Measurements from ENCODE around the gene STXBP6. TPM values are rescaled to one million over a fixed set of nuclear protein-coding genes. Genes with fewer than 3 reads are reported as not detected.

STXBP6 gene
- total RNA-seq, 4 donors from 2014 or later, result 7.1 to 16.8 (median 8.9) TPM

DNA sequence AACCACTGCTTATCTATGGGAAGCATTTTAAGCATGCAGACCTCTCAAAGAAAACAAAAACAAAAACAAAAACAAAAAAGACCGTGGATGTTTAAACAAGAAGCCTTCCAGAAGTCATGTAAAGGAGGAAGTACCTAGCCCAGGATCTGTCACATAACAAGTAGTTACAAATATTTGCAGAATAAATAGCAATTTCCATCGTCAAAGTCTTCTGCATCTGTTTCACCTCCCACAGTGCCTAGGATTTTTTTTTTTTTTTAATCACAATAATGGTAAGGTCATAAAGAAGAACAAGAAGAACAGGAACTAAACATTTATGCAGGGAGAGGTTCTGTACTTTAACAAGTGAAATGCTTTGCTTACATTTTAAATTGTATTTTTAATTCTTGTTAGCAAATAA lies 2.4 kb upstream of the STXBP6 start:
- WGBS, 2 donors (ENCODE audit: low coverage in 1 of 2), result 19 to 33% methylated on average over 2 of the region's 2 CpGs
- TF ChIP-seq POLR2A (IDR thresholded peaks at IDR 0.05) (no peak), EP300 (IDR thresholded peaks at IDR 0.05; ENCODE audit: low read depth) (no peak), POLR2AphosphoS5 (IDR thresholded peaks at IDR 0.05) (no peak)
- TF ChIP-seq, protein P1, sequence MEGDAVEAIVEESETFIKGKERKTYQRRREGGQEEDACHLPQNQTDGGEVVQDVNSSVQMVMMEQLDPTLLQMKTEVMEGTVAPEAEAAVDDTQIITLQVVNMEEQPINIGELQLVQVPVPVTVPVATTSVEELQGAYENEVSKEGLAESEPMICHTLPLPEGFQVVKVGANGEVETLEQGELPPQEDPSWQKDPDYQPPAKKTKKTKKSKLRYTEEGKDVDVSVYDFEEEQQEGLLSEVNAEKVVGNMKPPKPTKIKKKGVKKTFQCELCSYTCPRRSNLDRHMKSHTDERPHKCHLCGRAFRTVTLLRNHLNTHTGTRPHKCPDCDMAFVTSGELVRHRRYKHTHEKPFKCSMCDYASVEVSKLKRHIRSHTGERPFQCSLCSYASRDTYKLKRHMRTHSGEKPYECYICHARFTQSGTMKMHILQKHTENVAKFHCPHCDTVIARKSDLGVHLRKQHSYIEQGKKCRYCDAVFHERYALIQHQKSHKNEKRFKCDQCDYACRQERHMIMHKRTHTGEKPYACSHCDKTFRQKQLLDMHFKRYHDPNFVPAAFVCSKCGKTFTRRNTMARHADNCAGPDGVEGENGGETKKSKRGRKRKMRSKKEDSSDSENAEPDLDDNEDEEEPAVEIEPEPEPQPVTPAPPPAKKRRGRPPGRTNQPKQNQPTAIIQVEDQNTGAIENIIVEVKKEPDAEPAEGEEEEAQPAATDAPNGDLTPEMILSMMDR (IDR thresholded peaks at IDR 0.05), result no peak
- Histone ChIP-seq H3K27ac (peak overlapping the region in 2 of 4 donors; percentile 0 to 22), H3K4me3 (no peak overlapping the region), H3K4me1 (peaks cover 4 to 40% (median 24%) of the 10 kb centered on the region in 4 donors), H3K27me3 (peaks cover 12% of the 10 kb centered on the region), H3K36me3 (no peaks in the 10 kb centered on the region), H3K9me3 (no peaks in the 10 kb centered on the region)
- intact Hi-C loops (cut with DNase I; ENCODE audit: low total_unique reads) (no loop called here), in situ Hi-C loops (cut with MboI; ENCODE audit: low pct_ligation_motif_present in 1 of 4, low pct_unique_long_range_greater_than_20kb in 1 of 4, low sequenced_read_pairs in 3 of 4) (no loop called here)
- no peak for DNase-seq

DNA sequence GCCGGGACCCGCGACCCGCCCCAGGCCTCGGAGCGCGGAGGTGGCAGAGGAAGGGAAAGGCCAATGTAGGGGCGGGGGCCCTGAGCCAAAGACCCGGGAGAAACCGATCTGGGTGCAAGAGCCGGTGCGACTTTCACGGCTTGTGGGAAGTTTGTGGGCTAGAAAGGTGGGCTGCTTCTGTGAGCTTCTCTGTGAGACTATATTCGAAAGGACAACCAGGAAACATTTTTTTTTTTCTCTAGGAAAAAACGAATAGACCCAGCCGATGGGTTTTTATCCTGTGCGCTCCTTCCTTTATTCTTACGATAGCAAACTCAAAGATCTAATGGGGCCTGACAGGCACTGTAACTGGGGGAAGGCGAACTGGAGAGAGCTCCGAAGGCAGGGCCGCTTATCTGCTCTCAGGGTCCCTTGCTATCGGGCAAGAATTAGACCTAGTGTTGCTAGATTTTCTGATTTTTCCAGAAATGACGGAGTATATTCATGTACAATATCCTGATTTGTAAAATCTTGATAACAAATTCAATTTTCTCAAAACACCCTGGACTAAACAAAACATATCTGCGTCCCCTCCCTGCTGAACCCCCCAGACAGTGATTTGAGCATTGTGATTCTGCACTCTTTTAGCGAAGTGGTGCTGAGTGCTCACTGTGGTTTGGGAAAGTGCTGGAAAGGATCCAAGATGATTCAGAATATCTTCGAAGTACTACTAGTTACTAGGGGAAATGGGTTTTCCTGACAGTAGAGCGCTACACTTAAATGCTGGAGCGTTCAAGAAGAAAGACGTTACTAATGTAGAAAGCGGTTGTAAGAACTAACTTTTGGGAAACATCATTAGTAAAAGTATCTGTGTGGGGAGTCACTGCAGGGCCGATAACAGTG lies 563 bp upstream of the STXBP6 start:
- H3K4me1 ChIP-seq, result peaks cover 4 to 43% (median 25%) of the 10 kb centered on the region in 4 donors

DNA sequence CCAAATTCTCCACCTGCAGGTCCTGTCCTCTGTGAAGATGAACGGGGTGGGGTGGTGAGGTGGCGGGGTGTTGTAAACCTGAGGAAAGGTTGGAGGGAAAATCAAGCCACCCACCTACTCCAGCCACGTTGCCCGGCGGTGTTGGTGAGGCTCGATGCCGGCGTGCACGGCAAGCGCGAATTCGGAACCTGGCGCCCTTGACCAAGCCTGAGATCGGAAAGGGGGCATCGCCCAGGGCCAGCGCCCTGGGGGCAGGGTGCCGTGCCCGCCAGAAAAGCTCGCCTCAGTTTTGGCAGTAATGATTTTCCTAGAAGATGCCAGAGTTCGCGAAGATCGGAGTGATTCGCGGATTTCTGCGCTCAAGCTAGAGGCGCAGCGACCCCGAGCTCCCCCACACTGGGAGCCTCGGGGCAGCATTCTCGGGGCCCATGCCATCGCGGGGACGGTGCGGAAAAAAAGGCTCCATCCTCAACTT lies 817 bp downstream of the STXBP6 start:
- intact Hi-C loops (cut with DNase I; ENCODE audit: low total_unique reads), result loop anchor here (10.0 kb wide), 1 partner anchor 244 kb away; no protein-coding TSS in a partner anchor
- DNase-seq, result peak; percentile 20
- 4% methylated on average over 18 of the region's 34 CpGs; no CpG with 5 or more reads in 1 of the 2 donors for WGBS, 2 donors (ENCODE audit: low coverage in 1 of 2)

More for the DNA sequence above, 563 bp upstream of the STXBP6 start:
- WGBS, 2 donors (ENCODE audit: low coverage in 1 of 2), result 8 to 12% methylated on average over 13 to 31 of the region's 31 CpGs
- Histone ChIP-seq H3K36me3 (no peaks in the 10 kb centered on the region), H3K27me3 (peaks cover 12% of the 10 kb centered on the region), H3K4me3 (peak overlapping the region; percentile 71 to 85 (median 74)), H3K27ac (peak overlapping the region; percentile 86 to 94 (median 90)), H3K9me3 (no peaks in the 10 kb centered on the region)
- intact Hi-C loops (cut with DNase I; ENCODE audit: low total_unique reads), result no loop called here
- no peak for TF ChIP-seq EP300 (IDR thresholded peaks at IDR 0.05; ENCODE audit: low read depth)
- TF ChIP-seq POLR2A (IDR thresholded peaks at IDR 0.05), result no peak
- no peak for TF ChIP-seq POLR2AphosphoS5 (IDR thresholded peaks at IDR 0.05)
- TF ChIP-seq, protein P1 (IDR thresholded peaks at IDR 0.05), result no peak
- DNase-seq, result no peak
- in situ Hi-C loops (cut with MboI; ENCODE audit: low pct_ligation_motif_present in 1 of 4, low pct_unique_long_range_greater_than_20kb in 1 of 4, low sequenced_read_pairs in 3 of 4), result no loop called here

More for the DNA sequence above, 817 bp downstream of the STXBP6 start:
- TF ChIP-seq EP300 (IDR thresholded peaks at IDR 0.05; ENCODE audit: low read depth) (no peak), POLR2A (IDR thresholded peaks at IDR 0.05) (no peak), POLR2AphosphoS5 (IDR thresholded peaks at IDR 0.05) (no peak)
- TF ChIP-seq, protein P1 (IDR thresholded peaks at IDR 0.05), result no peak
- Histone ChIP-seq H3K27ac (peak overlapping the region; percentile 86 to 94 (median 90)), H3K36me3 (no peaks in the 10 kb centered on the region), H3K9me3 (no peaks in the 10 kb centered on the region), H3K27me3 (peaks cover 12% of the 10 kb centered on the region), H3K4me3 (peak overlapping the region; percentile 71 to 85 (median 74)), H3K4me1 (peaks cover 4 to 43% (median 25%) of the 10 kb centered on the region in 4 donors)
- in situ Hi-C loops (cut with MboI; ENCODE audit: low pct_ligation_motif_present in 1 of 4, low pct_unique_long_range_greater_than_20kb in 1 of 4, low sequenced_read_pairs in 3 of 4), result loop anchor here (10.0 kb wide), 2 partner anchors 234 to 244 kb away; no protein-coding TSS in a partner anchor
